Endothelial cell of umbilical vein (primary cell): ENCODE measurements around the gene GSG1L. TPM values are rescaled to one million over a fixed set of nuclear protein-coding genes. Genes with fewer than 3 reads are reported as not detected.

Experiments used
- BruUV-seq: library from RNA; stranded (reverse); fragments of 400-500 nt; replicated peaks from 2 replicates; lab custom pipeline; 2021; lab: Mats Ljungman, UMichigan
- CTCF ChIA-PET: fragments of 300-600, 350-600 bp; sonication (Branson Sonifier 250); formaldehyde crosslinking; loops from one replicate; lab custom pipeline; 2021; ENCODE audit warnings: antibody characterized with exemption, inconsistent platforms; lab: Charles Lee
- POLR2A ChIA-PET: fragments of 300-600, 350-600 bp; sonication (Branson Sonifier 250); formaldehyde crosslinking; loops from one replicate; lab custom pipeline; 2021; ENCODE audit warnings: antibody characterized with exemption, inconsistent platforms; lab: Charles Lee
- DNase-seq: peaks from one replicate; pipeline ENCODE4 v3.0.0-alpha.2; 2011; ENCODE audit warnings: low read depth, low spot score
- FAIRE-seq: peaks from 2 replicates; lab custom pipeline; 2011; peaks lifted over from hg19 to GRCh38; lab: Jason Lieb, UNC
- H2AFZ ChIP-seq: 2 replicates; pipeline ENCODE4 v1.6.0; 2012; ENCODE audit warnings: low read depth, low read length, control low read depth, inconsistent platforms
- H3K27ac ChIP-seq: 2 replicates; pipeline ENCODE4 v1.5.1; 2011; ENCODE audit warnings: low read depth, mild to moderate bottlenecking, control low read depth, low read length, moderate library complexity; ENCODE audit not compliant: insufficient read depth
- H3K27me3 ChIP-seq, 2 experiments: 2 replicates each; pipeline versions ENCODE4 v1.6.0 to v1.6.1; 2011; ENCODE audit warnings: low read length in 2 of 2, mixed read lengths in 1 of 2; ENCODE audit not compliant: control insufficient read depth in 2 of 2, insufficient read depth in 2 of 2
- H3K36me3 ChIP-seq, 2 experiments: 2 replicates in 1 of 2; 3 replicates in 1 of 2; pipeline ENCODE4 v1.5.1; 2011; ENCODE audit warnings: low read length in 2 of 2, mild to moderate bottlenecking in 1 of 2, moderate library complexity in 1 of 2; ENCODE audit not compliant: control insufficient read depth in 2 of 2, insufficient read depth in 2 of 2; ENCODE audit errors: extremely low read depth in 1 of 2
- H3K4me1 ChIP-seq: 3 replicates; pipeline ENCODE4 v1.5.1; 2011; ENCODE audit warnings: mild to moderate bottlenecking, low read length; ENCODE audit not compliant: control insufficient read depth, insufficient read depth; ENCODE audit errors: extremely low read depth
- H3K4me2 ChIP-seq: 2 replicates; pipeline ENCODE4 v1.6.1; 2011; ENCODE audit warnings: low read length, control low read depth, mixed read lengths; ENCODE audit not compliant: insufficient read depth
- H3K4me3 ChIP-seq, 3 experiments: fragments of 200-600 bp in 1 of 3; sonication (generic), shearing (Covaris generic) in 1 of 3; replicated peaks in 1 of 3; 2 replicates each; pipeline ENCODE4 v1.5.1; 2011 to 2016; ENCODE audit warnings: control low read depth in 3 of 3, low read length in 3 of 3, mild to moderate bottlenecking in 2 of 3, inconsistent platforms in 1 of 3, low read depth in 1 of 3, moderate library complexity in 1 of 3; ENCODE audit not compliant: insufficient read depth in 1 of 3
- H3K79me2 ChIP-seq: 2 replicates; pipeline ENCODE4 v1.6.0; 2012; ENCODE audit warnings: low read length, inconsistent platforms; ENCODE audit not compliant: control insufficient read depth, insufficient read depth
- H3K9ac ChIP-seq: replicated peaks from 2 replicates; pipeline ENCODE3; 2011; ENCODE audit warnings: low read length, control low read depth; ENCODE audit not compliant: insufficient read depth; ENCODE audit errors: extremely low read depth
- H3K9me1 ChIP-seq: replicated peaks from 3 replicates; pipeline ENCODE4 v1.6.0; 2011; ENCODE audit warnings: mild to moderate bottlenecking, low read length; ENCODE audit not compliant: control insufficient read depth, insufficient read depth; ENCODE audit errors: extremely low read depth
- H3K9me3 ChIP-seq: replicated peaks from 2 replicates; pipeline ENCODE4 v1.5.1; 2012; ENCODE audit warnings: low read length, inconsistent platforms; ENCODE audit not compliant: control insufficient read depth, insufficient read depth
- H4K20me1 ChIP-seq: replicated peaks from 2 replicates; pipeline ENCODE3; 2011; ENCODE audit warnings: mild to moderate bottlenecking, low read length; ENCODE audit not compliant: control insufficient read depth, insufficient read depth; ENCODE audit errors: extremely low read depth
- EZH2 ChIP-seq: IDR thresholded peaks from 2 replicates; pipeline ENCODE4 v1.6.1; 2012; ENCODE audit warnings: borderline replicate concordance, low read depth, mild to moderate bottlenecking, moderate library complexity, low read length, inconsistent platforms; ENCODE audit not compliant: severe bottlenecking
- FOS ChIP-seq: IDR thresholded peaks from 2 replicates; pipeline ENCODE4 v1.6.1; 2011; ENCODE audit warnings: mild to moderate bottlenecking, low read length, moderate library complexity, borderline replicate concordance; ENCODE audit not compliant: insufficient read depth
- GATA2 ChIP-seq: IDR thresholded peaks from 2 replicates; pipeline ENCODE4 v1.7.0; 2011; ENCODE audit warnings: low read depth, mild to moderate bottlenecking, moderate library complexity, mixed read lengths, low read length; ENCODE audit not compliant: insufficient read length, insufficient read depth
- JUN ChIP-seq: IDR thresholded peaks from 2 replicates; pipeline ENCODE4 v1.6.1; 2011; ENCODE audit warnings: borderline replicate concordance, low read depth; ENCODE audit not compliant: insufficient read length, insufficient read depth
- MYC ChIP-seq: IDR thresholded peaks from one replicate; pipeline ENCODE4 v1.6.1; 2011; ENCODE audit warnings: mild to moderate bottlenecking, low read depth, low read length
- POLR2A ChIP-seq: IDR thresholded peaks from 2 replicates; pipeline ENCODE4 v1.6.1; 2012; ENCODE audit warnings: low read depth, mild to moderate bottlenecking, control low read depth, low read length
- POLR2AphosphoS5 ChIP-seq: IDR thresholded peaks from 2 replicates; pipeline ENCODE4 v1.6.1; 2012; ENCODE audit warnings: low read depth, mild to moderate bottlenecking, control low read depth, low read length, moderate library complexity; ENCODE audit not compliant: insufficient read depth
- dilution Hi-C: fragments of 300-500 bp; cut with MboI; formaldehyde crosslinking; loops from one replicate; pipeline ENCODE4 v1.15.0; 2019; ENCODE audit warnings: low sequenced_read_pairs; ENCODE audit not compliant: extremely low pct_ligation_motif_present
- intact Hi-C: fragments of 100-400 bp; cut with micrococcal nuclease; formaldehyde crosslinking; loops from one replicate; pipeline ENCODE4 v1.10.0; 2022
- polyA plus RNA-seq, 4 experiments: library from polyadenylated mRNA; depleted of rRNA in 3 of 4; stranded (reverse) in 3 of 4; unstranded in 1 of 4; fragments of >200 nt; gene quantifications; 2 replicates each; pipeline versions ENCODE4 v1.2.1 to v1.2.3, GENCODE V29; 2011 to 2012; ENCODE audit warnings: missing spikeins in 1 of 4
- total RNA-seq: library from RNA; stranded (reverse); gene quantifications from 2 replicates; pipeline ENCODE4 v1.2.3, GENCODE V29; 2021
- TF ChIP-seq, protein P1 (sequence below): IDR thresholded peaks from 2 replicates; pipeline ENCODE4 v1.6.1; 2011; ENCODE audit not compliant: insufficient read depth, insufficient read length
- TF ChIP-seq, protein P2 (sequence below), 2 donors: IDR thresholded peaks; 1 replicate in 1 of 2; 2 replicates in 1 of 2; pipeline ENCODE4 v1.5.1; 2011; ENCODE audit warnings: low read length in 2 of 2, mild to moderate bottlenecking in 2 of 2, moderate library complexity in 2 of 2, control low read depth in 1 of 2, inconsistent platforms in 1 of 2, low read depth in 1 of 2; ENCODE audit not compliant: insufficient read depth in 1 of 2; ENCODE audit errors: extremely low read depth in 1 of 2

The GSG1L gene
- total and polyA plus RNA-seq, 2 donors (not counting 3 experiments of a cell fraction or from before 2014, with no cell fraction given), result 0.06 TPM; not detected in 1

- H3K4me2 ChIP-seq, result no peak overlapping the region
- H3K9me1 ChIP-seq, result no peaks in the 10 kb centered on the region
- no peaks in the 10 kb centered on the region for H3K27me3 ChIP-seq
- intact Hi-C loops, result no loop called here
- H3K36me3 ChIP-seq, result no peaks in the 10 kb centered on the region
- dilution Hi-C loops, result no loop called here
- H3K27ac ChIP-seq, result no peak overlapping the region
- H3K9me3 ChIP-seq, result no peaks in the 10 kb centered on the region
- ChIA-PET CTCF (no interaction called here), POLR2A (no interaction called here)
- H3K4me3 ChIP-seq, result no peak overlapping the region
- no peak overlapping the region for H3K9ac ChIP-seq
- H2AFZ ChIP-seq, result no peak overlapping the region
- DNase-seq (no peak), FAIRE-seq (no peak)
- H4K20me1 ChIP-seq, result no peaks in the 10 kb centered on the region
- H3K4me1 ChIP-seq, result no peaks in the 10 kb centered on the region
- TF ChIP-seq, protein P1, sequence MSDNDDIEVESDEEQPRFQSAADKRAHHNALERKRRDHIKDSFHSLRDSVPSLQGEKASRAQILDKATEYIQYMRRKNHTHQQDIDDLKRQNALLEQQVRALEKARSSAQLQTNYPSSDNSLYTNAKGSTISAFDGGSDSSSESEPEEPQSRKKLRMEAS, result no peak
- no peak for TF ChIP-seq POLR2A
- TF ChIP-seq, protein P2, sequence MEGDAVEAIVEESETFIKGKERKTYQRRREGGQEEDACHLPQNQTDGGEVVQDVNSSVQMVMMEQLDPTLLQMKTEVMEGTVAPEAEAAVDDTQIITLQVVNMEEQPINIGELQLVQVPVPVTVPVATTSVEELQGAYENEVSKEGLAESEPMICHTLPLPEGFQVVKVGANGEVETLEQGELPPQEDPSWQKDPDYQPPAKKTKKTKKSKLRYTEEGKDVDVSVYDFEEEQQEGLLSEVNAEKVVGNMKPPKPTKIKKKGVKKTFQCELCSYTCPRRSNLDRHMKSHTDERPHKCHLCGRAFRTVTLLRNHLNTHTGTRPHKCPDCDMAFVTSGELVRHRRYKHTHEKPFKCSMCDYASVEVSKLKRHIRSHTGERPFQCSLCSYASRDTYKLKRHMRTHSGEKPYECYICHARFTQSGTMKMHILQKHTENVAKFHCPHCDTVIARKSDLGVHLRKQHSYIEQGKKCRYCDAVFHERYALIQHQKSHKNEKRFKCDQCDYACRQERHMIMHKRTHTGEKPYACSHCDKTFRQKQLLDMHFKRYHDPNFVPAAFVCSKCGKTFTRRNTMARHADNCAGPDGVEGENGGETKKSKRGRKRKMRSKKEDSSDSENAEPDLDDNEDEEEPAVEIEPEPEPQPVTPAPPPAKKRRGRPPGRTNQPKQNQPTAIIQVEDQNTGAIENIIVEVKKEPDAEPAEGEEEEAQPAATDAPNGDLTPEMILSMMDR (IDR thresholded peaks at IDR 0.05; ENCODE audit: extremely low read depth in 1 of 2, insufficient read depth in 1 of 2, low read depth in 1 of 2, low read length in 2 of 2), result no peak
- TF ChIP-seq FOS, result no peak
- TF ChIP-seq JUN, result no peak
- TF ChIP-seq EZH2, result no peak
- TF ChIP-seq POLR2AphosphoS5, result no peak
- no peak for TF ChIP-seq MYC
- TF ChIP-seq GATA2, result no peak
- no peaks in the 10 kb centered on the region for H3K79me2 ChIP-seq
- BruUV-seq, result no TSS peak
Measured at GRCh38 chr16:28039493-28039892, 24.0 kb downstream of the GSG1L start.
